Breast epithelium (tissue), 4 donors: ENCODE results near the gene SRPK3. TPM values are rescaled to one million over a fixed set of nuclear protein-coding genes. Genes with fewer than 3 reads are reported as not detected.

Experiments used
- DNase-seq, 2 donors: peaks; one replicate each; pipeline ENCODE4 v3.0.0-alpha.2; 2019; ENCODE audit warnings: low spot score in 2 of 2
- H3K27ac ChIP-seq, 2 donors: fragments of 200-600 bp; sonication (generic) in 1 of 2; one replicate each; pipeline ENCODE4 v1.5.1; 2016 to 2019; ENCODE audit warnings: mild to moderate bottlenecking in 1 of 2
- H3K27me3 ChIP-seq, 2 donors: fragments of 200-600 bp; sonication (generic) in 1 of 2; one replicate each; pipeline versions ENCODE4 v1.5.1 to v1.6.0; 2017 to 2019; ENCODE audit warnings: control low read depth in 1 of 2, mild to moderate bottlenecking in 1 of 2
- H3K36me3 ChIP-seq: fragments of 200-600 bp; one replicate; pipeline ENCODE4 v1.5.1; 2019
- H3K4me1 ChIP-seq, 2 donors: fragments of 200-600 bp; sonication (generic); one replicate each; pipeline ENCODE4 v1.5.1; 2016 to 2019; ENCODE audit warnings: control low read depth in 1 of 2
- H3K4me3 ChIP-seq, 3 donors: fragments of 200-600 bp; sonication (generic); 1 replicate in 2 of 3; 2 replicates in 1 of 3; pipeline ENCODE4 v1.5.1; 2016 to 2019; ENCODE audit warnings: mild to moderate bottlenecking in 3 of 3, moderate library complexity in 2 of 3
- H3K9me3 ChIP-seq, 2 donors: fragments of 200-600 bp; sonication (generic) in 1 of 2; one replicate each; pipeline ENCODE4 v1.5.1; 2016 to 2019; ENCODE audit warnings: control low read depth in 1 of 2
- CTCF ChIP-seq, 3 donors: fragments of 450-650 bp; IDR thresholded peaks; one replicate each; pipeline ENCODE4 v1.5.1; 2016 to 2017; ENCODE audit warnings: antibody characterized with exemption in 3 of 3, mild to moderate bottlenecking in 3 of 3, moderate library complexity in 3 of 3
- POLR2A ChIP-seq: fragments of 450-650 bp; IDR thresholded peaks from one replicate; pipeline ENCODE4 v1.6.1; 2016; ENCODE audit warnings: antibody characterized with exemption, mild to moderate bottlenecking, moderate library complexity
- POLR2AphosphoS5 ChIP-seq, 3 donors: sonication (generic); formaldehyde crosslinking; IDR thresholded peaks; one replicate each; pipeline ENCODE4 v1.6.1; 2017; ENCODE audit warnings: antibody characterized with exemption in 3 of 3
- intact Hi-C: fragments of 100-400 bp; cut with DNase I; formaldehyde crosslinking; loops from one replicate; pipeline ENCODE4 v1.15.1; 2023; ENCODE audit warnings: low total_unique reads
- total RNA-seq, 3 donors: library from RNA; depleted of rRNA; stranded (reverse); fragments of >200 nt; gene quantifications; one replicate each; pipeline ENCODE4 v1.1.0, GENCODE V29; 2016

SRPK3 gene
- total RNA-seq, 3 donors from 2014 or later: 0.33 to 1.5 (median 1.3) TPM

- Histone ChIP-seq H3K27ac (no peak overlapping the region), H3K9me3 (peaks cover 0 to 3% of the 10 kb centered on the region in 2 donors), H3K36me3 (no peaks in the 10 kb centered on the region), H3K4me3 (peak overlapping the region; percentile 37 to 65 (median 51)), H3K4me1 (no peaks in the 10 kb centered on the region), H3K27me3 (peaks cover 0 to 66% of the 10 kb centered on the region in 2 donors)
- intact Hi-C loops: no loop called here
- TF ChIP-seq POLR2AphosphoS5 (IDR thresholded peaks at IDR 0.05) (no peak), CTCF (IDR thresholded peaks at IDR 0.05) (no peak), POLR2A (no peak)
- no peak for DNase-seq
Observed at GRCh38 chrX:153818571-153819383, 37.9 kb downstream of the SRPK3 start.

GRCh38 chrX:153819384-153820040 is 38.7 kb downstream of the SRPK3 start:
- Histone ChIP-seq H3K4me3 (peak overlapping the region; percentile 37 to 65 (median 51)), H3K9me3 (peaks cover 0 to 3% of the 10 kb centered on the region in 2 donors), H3K27ac (no peak overlapping the region), H3K36me3 (no peaks in the 10 kb centered on the region), H3K27me3 (peaks cover 0 to 70% of the 10 kb centered on the region in 2 donors), H3K4me1 (no peaks in the 10 kb centered on the region)
- no peak for TF ChIP-seq CTCF (IDR thresholded peaks at IDR 0.05)
- no peak for TF ChIP-seq POLR2AphosphoS5 (IDR thresholded peaks at IDR 0.05)
- intact Hi-C loops: no loop called here
- DNase-seq: no peak

- H3K4me3 ChIP-seq: no peak overlapping the region
- no peak for DNase-seq
- intact Hi-C loops: no loop called here
Observed at GRCh38 chrX:153820601-153821000, 39.8 kb downstream of the SRPK3 start.

GRCh38 chrX:153821066-153821465 is 40.2 kb downstream of the SRPK3 start:
- no peaks in the 10 kb centered on the region for H3K36me3 ChIP-seq
- no peaks in the 10 kb centered on the region for H3K4me1 ChIP-seq
- peaks cover 0 to 3% of the 10 kb centered on the region in 2 donors for H3K9me3 ChIP-seq
- H3K27ac ChIP-seq: no peak overlapping the region
- no peak overlapping the region for H3K4me3 ChIP-seq
- intact Hi-C loops: no loop called here
- H3K27me3 ChIP-seq: peaks cover 0 to 78% of the 10 kb centered on the region in 2 donors
- DNase-seq: no peak
- TF ChIP-seq CTCF (IDR thresholded peaks at IDR 0.05) (no peak), POLR2AphosphoS5 (IDR thresholded peaks at IDR 0.05) (no peak), POLR2A (no peak)

More at GRCh38 chrX:153820601-153821000, 39.8 kb downstream of the SRPK3 start:
- peaks cover 0 to 3% of the 10 kb centered on the region in 2 donors for H3K9me3 ChIP-seq
- H3K27me3 ChIP-seq: peaks cover 0 to 75% of the 10 kb centered on the region in 2 donors
- H3K4me1 ChIP-seq: no peaks in the 10 kb centered on the region
- H3K27ac ChIP-seq: no peak overlapping the region
- H3K36me3 ChIP-seq: no peaks in the 10 kb centered on the region
- TF ChIP-seq POLR2AphosphoS5 (IDR thresholded peaks at IDR 0.05) (no peak), CTCF (IDR thresholded peaks at IDR 0.05) (no peak), POLR2A (no peak)

GRCh38 chrX:153824348-153824747 is 43.5 kb downstream of the SRPK3 start:
- no peak overlapping the region for H3K4me3 ChIP-seq
- intact Hi-C loops: no loop called here
- no peaks in the 10 kb centered on the region for H3K9me3 ChIP-seq
- H3K36me3 ChIP-seq: no peaks in the 10 kb centered on the region
- peaks cover 0 to 75% of the 10 kb centered on the region in 2 donors for H3K27me3 ChIP-seq
- no peak for DNase-seq
- no peaks in the 10 kb centered on the region for H3K4me1 ChIP-seq
- no peak for TF ChIP-seq CTCF (IDR thresholded peaks at IDR 0.05)
- H3K27ac ChIP-seq: no peak overlapping the region
